ENCODE results near the gene SLC22A5. TPM values are rescaled to one million over a fixed set of nuclear protein-coding genes. Genes with fewer than 3 reads are reported as not detected.
A peak's percentile ranks its signal among the peaks of the same experiment; 100 is the strongest.

SLC22A5 gene
- total and polyA plus RNA-seq, 12 donors: 10.3 to 36.8 (median 13.8) TPM

DNA sequence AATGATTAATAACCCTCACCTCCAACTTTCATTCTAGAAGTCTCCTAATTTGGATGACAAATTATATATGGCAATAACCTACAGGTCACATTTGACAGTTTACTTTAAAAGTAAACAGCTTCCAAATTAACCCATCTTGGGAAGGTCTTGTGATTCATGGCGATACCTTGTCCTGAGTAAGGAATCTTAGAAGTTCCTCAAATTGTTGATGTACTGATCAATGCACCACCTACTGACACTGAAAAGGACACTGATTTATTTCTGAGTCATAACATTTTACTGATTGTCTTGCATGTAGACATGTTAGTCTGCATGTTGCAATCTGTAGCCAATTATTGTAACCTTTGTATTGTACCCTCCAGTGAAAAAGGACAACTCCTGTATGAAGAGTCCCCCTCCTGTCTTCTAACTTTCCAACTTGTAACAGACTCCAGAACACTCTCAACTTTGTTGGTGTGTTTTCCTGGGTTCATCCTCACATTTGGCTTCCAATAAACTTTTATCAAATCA is 16.0 kb upstream of the SLC22A5 start:
- ATAC-seq (no peak), DNase-seq (no peak)
- Histone ChIP-seq H3K36me3 (peaks cover 0 to 22% (median 0%) of the 10 kb centered on the region in 9 donors), H3K9me3 (peaks cover 0 to 16% (median 0%) of the 10 kb centered on the region in 11 donors), H3K27me3 (no peaks in the 10 kb centered on the region), H3K27ac (peak overlapping the region in 1 of 10 donors; percentile 87), H3K4me1 (peaks cover 0 to 32% (median 11%) of the 10 kb centered on the region in 9 donors), H3K4me3 (no peak overlapping the region)
- intact Hi-C loops (cut with DNase I): no loop called here
- TF ChIP-seq, protein P1, sequence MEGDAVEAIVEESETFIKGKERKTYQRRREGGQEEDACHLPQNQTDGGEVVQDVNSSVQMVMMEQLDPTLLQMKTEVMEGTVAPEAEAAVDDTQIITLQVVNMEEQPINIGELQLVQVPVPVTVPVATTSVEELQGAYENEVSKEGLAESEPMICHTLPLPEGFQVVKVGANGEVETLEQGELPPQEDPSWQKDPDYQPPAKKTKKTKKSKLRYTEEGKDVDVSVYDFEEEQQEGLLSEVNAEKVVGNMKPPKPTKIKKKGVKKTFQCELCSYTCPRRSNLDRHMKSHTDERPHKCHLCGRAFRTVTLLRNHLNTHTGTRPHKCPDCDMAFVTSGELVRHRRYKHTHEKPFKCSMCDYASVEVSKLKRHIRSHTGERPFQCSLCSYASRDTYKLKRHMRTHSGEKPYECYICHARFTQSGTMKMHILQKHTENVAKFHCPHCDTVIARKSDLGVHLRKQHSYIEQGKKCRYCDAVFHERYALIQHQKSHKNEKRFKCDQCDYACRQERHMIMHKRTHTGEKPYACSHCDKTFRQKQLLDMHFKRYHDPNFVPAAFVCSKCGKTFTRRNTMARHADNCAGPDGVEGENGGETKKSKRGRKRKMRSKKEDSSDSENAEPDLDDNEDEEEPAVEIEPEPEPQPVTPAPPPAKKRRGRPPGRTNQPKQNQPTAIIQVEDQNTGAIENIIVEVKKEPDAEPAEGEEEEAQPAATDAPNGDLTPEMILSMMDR (IDR thresholded peaks at IDR 0.05): no peak
- 94 to 100% methylated on average over 1 of the region's 1 CpG for WGBS, 2 donors

GRCh38 chr5:132354381-132355139 is 14.9 kb upstream of the SLC22A5 start:
- peak in 1 of 8 donors; percentile 42 for ATAC-seq

DNA sequence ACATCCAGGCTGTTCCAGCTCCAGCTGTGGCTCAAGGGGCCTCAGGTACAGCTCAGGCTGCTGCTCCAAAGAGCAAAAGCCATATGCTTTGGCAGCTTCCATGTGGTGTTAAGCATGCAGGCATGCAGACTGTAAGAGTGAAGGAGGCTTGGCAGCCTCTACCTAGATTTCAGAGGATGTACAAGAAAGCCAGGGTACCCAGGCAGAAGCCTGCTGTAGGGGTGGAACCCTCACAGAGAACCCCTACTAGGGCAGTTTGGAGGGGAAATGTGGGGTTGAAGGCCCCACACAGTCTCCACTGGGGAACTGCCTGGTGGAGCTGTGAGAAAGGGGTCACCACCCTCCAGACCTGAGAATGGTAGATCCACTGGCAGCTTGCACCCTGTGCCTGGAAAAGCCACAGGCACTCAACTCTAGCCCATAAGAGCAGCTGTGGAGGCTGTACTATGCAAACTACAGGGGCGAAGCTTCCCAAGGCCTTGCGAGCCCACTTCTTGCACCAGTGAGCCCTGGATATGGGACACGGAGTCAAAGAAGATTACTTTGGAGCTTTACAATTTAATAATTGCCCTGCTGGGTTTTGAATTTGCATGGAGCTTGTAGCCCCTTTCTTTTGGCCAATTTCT is 14.3 kb upstream of the SLC22A5 start:
- Histone ChIP-seq H3K4me3 (no peak overlapping the region), H3K36me3 (peaks cover 0 to 5% (median 0%) of the 10 kb centered on the region in 9 donors), H3K4me1 (peaks cover 0 to 39% (median 15%) of the 10 kb centered on the region in 9 donors), H3K9me3 (no peaks in the 10 kb centered on the region), H3K27ac (peak overlapping the region in 1 of 10 donors; percentile 87), H3K27me3 (no peaks in the 10 kb centered on the region)
- ATAC-seq: peak in 1 of 8 donors; percentile 16
- TF ChIP-seq, protein P1 (IDR thresholded peaks at IDR 0.05): no peak
- no peak for DNase-seq
- intact Hi-C loops (cut with DNase I): no loop called here
- WGBS, 2 donors: 100% methylated on average over 3 of the region's 3 CpGs

More at GRCh38 chr5:132354381-132355139, 14.9 kb upstream of the SLC22A5 start:
- peaks cover 0 to 39% (median 15%) of the 10 kb centered on the region in 9 donors for H3K4me1 ChIP-seq
- no peak for DNase-seq
- 89 to 93% methylated on average over 1 of the region's 1 CpG for WGBS, 2 donors
- intact Hi-C loops (cut with DNase I): no loop called here
- TF ChIP-seq, protein P1 (IDR thresholded peaks at IDR 0.05): no peak
- peak overlapping the region in 1 of 10 donors; percentile 87 for H3K27ac ChIP-seq
- H3K4me3 ChIP-seq: no peak overlapping the region
- peaks cover 0 to 11% (median 0%) of the 10 kb centered on the region in 9 donors for H3K36me3 ChIP-seq
- no peaks in the 10 kb centered on the region for H3K27me3 ChIP-seq
- H3K9me3 ChIP-seq: peaks cover 0 to 6% (median 0%) of the 10 kb centered on the region in 11 donors

DNA sequence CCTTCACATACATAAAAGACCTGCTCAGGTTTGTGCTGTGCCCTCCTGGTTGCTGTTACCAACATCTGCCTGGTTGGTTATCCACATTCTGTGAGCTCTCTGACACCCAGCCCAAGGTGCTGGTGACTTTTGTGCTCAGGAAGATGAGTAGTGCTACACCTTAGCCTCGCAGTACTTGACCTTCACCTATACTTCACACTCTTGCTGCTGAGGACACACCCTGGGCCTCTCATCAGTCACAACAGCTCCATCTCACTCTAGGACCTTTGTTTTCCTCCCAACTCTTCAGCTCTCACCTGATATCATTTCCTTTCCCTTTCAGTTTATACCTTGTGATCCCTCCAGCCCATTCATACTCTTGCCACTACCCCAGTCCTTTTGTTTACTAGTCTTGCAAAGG is 10.7 kb upstream of the SLC22A5 start:
- H3K4me3 ChIP-seq: no peak overlapping the region
- no peak for DNase-seq
- TF ChIP-seq, protein P1 (IDR thresholded peaks at IDR 0.05): no peak
- 77 to 90% methylated on average over 1 of the region's 1 CpG for WGBS, 2 donors
- H3K27ac ChIP-seq: peak overlapping the region in 7 of 10 donors; percentile 25 to 76 (median 57)
- intact Hi-C loops (cut with DNase I): no loop called here
- H3K27me3 ChIP-seq: no peaks in the 10 kb centered on the region
- H3K9me3 ChIP-seq: no peaks in the 10 kb centered on the region
- no peak for ATAC-seq
- peaks cover 4 to 45% (median 24%) of the 10 kb centered on the region in 9 donors for H3K4me1 ChIP-seq
- H3K36me3 ChIP-seq: no peaks in the 10 kb centered on the region

All from heart right ventricle (tissue), 16 donors.